HepG2 (cell line): ENCODE data around the gene PGPEP1. TPM values are rescaled to one million over a fixed set of nuclear protein-coding genes. Genes with fewer than 3 reads are reported as not detected.
A peak's percentile ranks its signal among the peaks of the same experiment; 100 is the strongest.

Experiments used
- PHF21A ChIP-seq: sonication (generic); formaldehyde crosslinking; IDR thresholded peaks from 2 replicates; pipeline ENCODE4 v1.5.0; 2020; ENCODE audit warnings: mild to moderate bottlenecking, missing genetic modification reagents
- PHF8 ChIP-seq: sonication (generic); formaldehyde crosslinking; IDR thresholded peaks from 2 replicates; pipeline ENCODE4 v1.5.0; 2020; ENCODE audit warnings: missing genetic modification reagents
- RXRA ChIP-seq: sonication (generic); formaldehyde crosslinking; IDR thresholded peaks from 2 replicates; pipeline ENCODE4 v1.5.1; 2020; ENCODE audit warnings: missing genetic modification reagents
- ZNF281 ChIP-seq: sonication (generic); formaldehyde crosslinking; IDR thresholded peaks from 2 replicates; pipeline ENCODE4 v1.4.0; 2020; ENCODE audit warnings: missing genetic modification reagents, borderline replicate concordance
- ZNF326 ChIP-seq: sonication (generic); formaldehyde crosslinking; IDR thresholded peaks from 2 replicates; pipeline ENCODE4 v1.4.0; 2020; ENCODE audit warnings: missing genetic modification reagents, borderline replicate concordance
- ZNF609 ChIP-seq: sonication (generic); formaldehyde crosslinking; IDR thresholded peaks from 2 replicates; pipeline ENCODE4 v1.4.0; 2020; ENCODE audit warnings: mild to moderate bottlenecking, missing genetic modification reagents, borderline replicate concordance
- ZNF713 ChIP-seq: sonication (generic); formaldehyde crosslinking; IDR thresholded peaks from 2 replicates; pipeline ENCODE4 v1.4.0; 2020; ENCODE audit warnings: mild to moderate bottlenecking, missing genetic modification reagents
- ZSCAN9 ChIP-seq: IDR thresholded peaks from 2 replicates; pipeline ENCODE4 v1.6.1; 2016; ENCODE audit warnings: borderline replicate concordance
- polyA plus RNA-seq, 8 experiments: library from polyadenylated mRNA; depleted of rRNA in 3 of 8; stranded (reverse) in 7 of 8; unstranded in 1 of 8; fragments of >200 nt; fragmentation: Illumina TruSeq in 4 of 8; extraction: Trizol in 4 of 8; gene quantifications; 2 replicates each; pipeline versions ENCODE4 v1.2.1 to v1.2.3, GENCODE V29; 2011 to 2016; ENCODE audit warnings: low read depth in 4 of 8, missing spikeins in 1 of 8, mixed read lengths in 1 of 8; ENCODE audit not compliant: insufficient read depth in 1 of 8
- total RNA-seq, 5 experiments: library from RNA; depleted of rRNA; stranded (reverse); fragments of >200 nt; fragmentation: Illumina TruSeq; extraction: Trizol; gene quantifications; 2 replicates each; pipeline ENCODE4 v1.2.3, GENCODE V29; 2016; ENCODE audit warnings: low read depth in 1 of 5
- TF ChIP-seq, protein P1 (sequence below): sonication (generic); formaldehyde crosslinking; IDR thresholded peaks from 2 replicates; pipeline ENCODE4 v1.4.0; 2020; ENCODE audit warnings: mild to moderate bottlenecking, missing genetic modification reagents

Gene PGPEP1
- total and polyA plus RNA-seq, 2 of the 13 experiments (the other 11 are each of a cell fraction or from before 2014, with no cell fraction given), result 53.1 to 56.6 TPM

GRCh38 chr19:18319591-18320135 is 20.7 kb upstream of the PGPEP1 start (continued):
- TF ChIP-seq, protein P1, sequence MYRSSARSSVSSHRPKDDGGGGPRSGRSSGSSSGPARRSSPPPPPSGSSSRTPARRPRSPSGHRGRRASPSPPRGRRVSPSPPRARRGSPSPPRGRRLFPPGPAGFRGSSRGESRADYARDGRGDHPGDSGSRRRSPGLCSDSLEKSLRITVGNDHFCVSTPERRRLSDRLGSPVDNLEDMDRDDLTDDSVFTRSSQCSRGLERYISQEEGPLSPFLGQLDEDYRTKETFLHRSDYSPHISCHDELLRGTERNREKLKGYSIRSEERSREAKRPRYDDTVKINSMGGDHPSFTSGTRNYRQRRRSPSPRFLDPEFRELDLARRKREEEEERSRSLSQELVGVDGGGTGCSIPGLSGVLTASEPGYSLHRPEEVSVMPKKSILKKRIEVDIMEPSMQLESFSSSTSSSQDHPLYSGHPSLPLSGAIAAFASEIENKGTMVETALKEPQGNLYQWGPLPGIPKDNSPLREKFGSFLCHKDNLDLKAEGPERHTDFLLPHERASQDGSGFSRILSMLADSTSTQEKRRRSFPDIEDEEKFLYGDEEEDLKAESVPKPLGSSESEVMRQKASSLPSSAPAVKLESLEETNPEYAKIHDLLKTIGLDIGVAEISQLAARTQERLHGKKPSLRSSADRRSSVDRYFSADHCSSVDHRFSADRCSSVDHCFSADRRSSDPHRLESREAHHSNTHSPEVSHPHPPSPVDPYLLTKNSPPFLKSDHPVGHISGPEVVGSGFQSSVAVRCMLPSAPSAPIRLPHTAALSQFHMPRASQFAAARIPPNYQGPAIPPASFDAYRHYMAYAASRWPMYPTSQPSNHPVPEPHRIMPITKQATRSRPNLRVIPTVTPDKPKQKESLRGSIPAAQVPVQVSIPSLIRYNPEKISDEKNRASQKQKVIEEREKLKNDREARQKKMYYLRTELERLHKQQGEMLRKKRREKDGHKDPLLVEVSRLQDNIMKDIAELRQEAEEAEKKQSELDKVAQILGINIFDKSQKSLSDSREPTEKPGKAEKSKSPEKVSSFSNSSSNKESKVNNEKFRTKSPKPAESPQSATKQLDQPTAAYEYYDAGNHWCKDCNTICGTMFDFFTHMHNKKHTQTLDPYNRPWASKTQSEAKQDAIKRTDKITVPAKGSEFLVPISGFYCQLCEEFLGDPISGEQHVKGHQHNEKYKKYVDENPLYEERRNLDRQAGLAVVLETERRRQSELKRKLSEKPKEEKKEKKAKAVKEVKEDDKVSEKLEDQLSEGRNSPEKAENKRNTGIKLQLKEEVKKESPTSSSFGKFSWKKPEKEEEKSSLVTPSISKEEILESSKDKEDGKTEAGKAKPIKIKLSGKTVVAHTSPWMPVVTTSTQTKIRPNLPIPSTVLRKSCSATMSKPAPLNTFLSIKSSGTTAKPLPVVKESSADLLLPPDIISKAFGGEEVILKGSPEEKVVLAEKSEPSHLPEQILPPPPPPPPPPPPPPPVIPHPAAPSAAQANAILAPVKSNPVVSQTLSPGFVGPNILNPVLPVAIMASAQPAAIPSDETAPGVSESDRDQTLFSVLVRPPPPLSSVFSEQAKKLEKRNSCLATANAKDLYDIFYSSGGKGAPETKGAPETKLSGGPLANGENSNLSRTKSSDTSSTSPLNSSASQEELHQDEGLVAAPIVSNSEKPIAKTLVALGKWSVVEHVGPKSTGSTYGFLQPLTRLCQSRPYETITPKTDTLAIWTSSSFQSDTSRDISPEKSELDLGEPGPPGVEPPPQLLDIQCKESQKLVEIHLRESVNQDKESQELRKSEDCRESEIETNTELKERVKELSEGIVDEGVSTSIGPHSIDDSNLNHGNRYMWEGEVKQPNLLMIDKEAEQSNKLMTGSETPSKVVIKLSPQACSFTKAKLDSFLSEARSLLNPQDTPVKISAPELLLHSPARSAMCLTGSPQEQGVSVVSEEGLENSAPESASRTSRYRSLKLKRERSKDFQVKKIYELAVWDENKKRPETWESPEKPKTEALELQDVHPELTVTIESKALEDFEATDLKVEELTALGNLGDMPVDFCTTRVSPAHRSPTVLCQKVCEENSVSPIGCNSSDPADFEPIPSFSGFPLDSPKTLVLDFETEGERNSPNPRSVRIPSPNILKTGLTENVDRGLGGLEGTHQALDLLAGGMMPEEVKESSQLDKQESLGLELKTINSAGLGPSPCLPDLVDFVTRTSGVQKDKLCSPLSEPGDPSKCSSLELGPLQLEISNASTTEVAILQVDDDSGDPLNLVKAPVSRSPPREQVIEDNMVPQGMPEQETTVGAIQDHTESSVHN (CRISPR knock-in tag), result 0 out of 2 replicates have a peak, but pooled peaks have one; percentile 60
- TF ChIP-seq PHF8 (CRISPR knock-in tag) (peak; percentile 43), ZNF713 (no peak), ZNF326 (no peak), RXRA (CRISPR knock-in tag) (peak; percentile 80), ZSCAN9 (no peak), ZNF281 (peak; percentile 52; the same call in 1 of the 2 replicates), ZNF609 (peak; percentile 92), PHF21A (CRISPR knock-in tag) (peak; percentile 98)
